NCI-H1930 (cell line): ENCODE measurements around the gene ZBTB3.
"Not testable (repeated sequence)": the region's sequence is repeated elsewhere in the genome, so short reads cannot be mapped to it uniquely, and the experiment has no call there.

Experiments used
- DNase-seq, 2 experiments: peaks; one replicate each; lab custom pipeline; 2025; lab: John Stamatoyannopoulos, UW

ZBTB3 gene

GRCh38 chr11:62757846-62758788 is 4.2 kb upstream of the ZBTB3 start:
- DNase-seq: no peak

GRCh38 chr11:62755086-62755615 is 1.2 kb upstream of the ZBTB3 start:
- no peak for DNase-seq

- DNase-seq: no peak
Observed at GRCh38 chr11:62752994-62753735, 795 bp downstream of the ZBTB3 start.

- DNase-seq: no peak
Observed at GRCh38 chr11:62752177-62752785, 1.7 kb downstream of the ZBTB3 start.

GRCh38 chr11:62749931-62750330 is 4.0 kb downstream of the ZBTB3 start:
- DNase-seq: not testable (repeated sequence)

- no peak for DNase-seq
Observed at GRCh38 chr11:62747475-62748160, 6.3 kb downstream of the ZBTB3 start.

GRCh38 chr11:62737196-62737595 is 16.8 kb downstream of the ZBTB3 start:
- no peak for DNase-seq

GRCh38 chr11:62732830-62733229 is 21.1 kb downstream of the ZBTB3 start:
- DNase-seq: no peak

GRCh38 chr11:62730076-62730475 is 23.9 kb downstream of the ZBTB3 start:
- not testable (repeated sequence) for DNase-seq

GRCh38 chr11:62728171-62728988 is 25.6 kb downstream of the ZBTB3 start, which contains the start of gene TTC9C:
TTC9C (plus strand) TSS chr11:62728486; CDS start chr11:62728849, 363 bp downstream.
- peak; percentile 76 to 82 for DNase-seq

GRCh38 chr11:62727872-62728170 is 26.1 kb downstream of the ZBTB3 start:
- peak; percentile 96 to 98 for DNase-seq

GRCh38 chr11:62727165-62727871 is 26.6 kb downstream of the ZBTB3 start, which contains the start of gene HNRNPUL2:
HNRNPUL2 (minus strand) TSS chr11:62727457; CDS start chr11:62727156, 301 bp downstream.
- DNase-seq: peak; percentile 99

GRCh38 chr11:62726915-62727164 is 27.1 kb downstream of the ZBTB3 start:
- DNase-seq: no peak

GRCh38 chr11:62726156-62726914 is 27.6 kb downstream of the ZBTB3 start:
- no peak for DNase-seq

- no peak for DNase-seq
Observed at GRCh38 chr11:62725646-62726045, 28.3 kb downstream of the ZBTB3 start.

- DNase-seq: no peak
Observed at GRCh38 chr11:62724171-62724570, 29.8 kb downstream of the ZBTB3 start.

GRCh38 chr11:62721994-62722393 is 32.0 kb downstream of the ZBTB3 start:
- no peak for DNase-seq

- DNase-seq: no peak
Observed at GRCh38 chr11:62719302-62719978, 34.5 kb downstream of the ZBTB3 start.

- DNase-seq: no peak
Observed at GRCh38 chr11:62716816-62717215, 37.1 kb downstream of the ZBTB3 start.
